Measurements from ENCODE around the gene MYRFL.

MYRFL gene

DNA sequence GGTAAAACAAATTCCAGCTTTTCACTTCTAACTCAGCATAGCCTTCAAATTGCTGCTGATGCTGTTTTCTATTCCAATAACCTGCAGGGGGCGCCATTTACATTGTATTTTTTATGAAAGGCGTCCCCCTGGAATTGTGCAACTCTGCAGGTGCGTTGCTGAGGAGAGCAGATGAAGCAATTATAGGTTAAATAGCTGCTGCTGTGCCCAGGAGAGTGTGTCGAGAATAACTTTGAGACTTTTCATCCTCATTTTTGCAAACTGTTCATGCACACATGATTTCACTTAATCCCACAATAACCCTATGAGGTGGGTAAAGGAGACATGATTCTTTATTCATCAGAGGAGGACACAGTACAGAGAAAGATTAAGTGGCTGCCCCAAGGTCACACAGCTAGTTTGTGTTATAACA lies 75.7 kb downstream of the MYRFL start:
- DNase-seq, result peak; percentile 70
- Histone ChIP-seq H3K36me3 (no peaks in the 10 kb centered on the region), H3K4me3 (ENCODE audit: low read depth, low read length) (no peak overlapping the region), H3K27me3 (ENCODE audit: insufficient read depth, low read depth, severe bottlenecking) (no peaks in the 10 kb centered on the region), H3K9me3 (ENCODE audit: severe bottlenecking) (no peaks in the 10 kb centered on the region), H3K27ac (no peak overlapping the region)
- TF ChIP-seq, protein P1, sequence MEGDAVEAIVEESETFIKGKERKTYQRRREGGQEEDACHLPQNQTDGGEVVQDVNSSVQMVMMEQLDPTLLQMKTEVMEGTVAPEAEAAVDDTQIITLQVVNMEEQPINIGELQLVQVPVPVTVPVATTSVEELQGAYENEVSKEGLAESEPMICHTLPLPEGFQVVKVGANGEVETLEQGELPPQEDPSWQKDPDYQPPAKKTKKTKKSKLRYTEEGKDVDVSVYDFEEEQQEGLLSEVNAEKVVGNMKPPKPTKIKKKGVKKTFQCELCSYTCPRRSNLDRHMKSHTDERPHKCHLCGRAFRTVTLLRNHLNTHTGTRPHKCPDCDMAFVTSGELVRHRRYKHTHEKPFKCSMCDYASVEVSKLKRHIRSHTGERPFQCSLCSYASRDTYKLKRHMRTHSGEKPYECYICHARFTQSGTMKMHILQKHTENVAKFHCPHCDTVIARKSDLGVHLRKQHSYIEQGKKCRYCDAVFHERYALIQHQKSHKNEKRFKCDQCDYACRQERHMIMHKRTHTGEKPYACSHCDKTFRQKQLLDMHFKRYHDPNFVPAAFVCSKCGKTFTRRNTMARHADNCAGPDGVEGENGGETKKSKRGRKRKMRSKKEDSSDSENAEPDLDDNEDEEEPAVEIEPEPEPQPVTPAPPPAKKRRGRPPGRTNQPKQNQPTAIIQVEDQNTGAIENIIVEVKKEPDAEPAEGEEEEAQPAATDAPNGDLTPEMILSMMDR (IDR thresholded peaks at IDR 0.05; ENCODE audit: low read depth, low read length), result peak; percentile 57

DNA sequence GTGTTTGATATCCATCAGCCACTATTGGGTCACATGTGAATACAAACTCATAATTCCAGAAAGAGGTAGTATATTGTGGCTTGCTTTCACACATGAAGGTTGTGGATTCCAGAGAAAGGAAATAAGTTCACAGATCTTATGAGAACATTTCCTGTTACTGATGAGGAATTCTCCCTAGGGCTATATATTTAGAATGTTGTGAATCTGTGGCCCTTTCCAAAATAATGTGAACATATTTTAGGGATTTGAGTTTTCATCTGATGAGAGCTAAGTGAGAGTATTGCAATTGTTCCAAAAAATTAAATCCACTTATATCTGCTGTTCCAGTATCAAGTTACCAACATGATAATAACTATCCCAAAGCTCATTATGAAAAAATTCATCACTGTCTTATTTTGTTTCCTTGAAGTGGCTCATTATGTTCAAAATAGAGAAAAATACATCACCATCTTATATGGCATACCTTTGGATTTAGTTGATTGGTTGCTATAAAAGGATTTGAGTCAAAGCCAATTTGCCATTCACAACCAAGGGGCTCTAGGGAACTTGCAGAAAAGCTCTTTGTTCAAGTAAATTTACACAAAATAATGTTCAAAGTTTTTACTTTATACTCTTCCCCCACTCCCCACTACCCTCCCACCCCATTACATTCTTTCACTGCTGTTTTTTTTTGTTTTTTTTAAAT lies 76.3 kb downstream of the MYRFL start:
- no peaks in the 10 kb centered on the region for H3K9me3 ChIP-seq (ENCODE audit: severe bottlenecking)
- no peak overlapping the region for H3K4me3 ChIP-seq (ENCODE audit: low read depth, low read length)
- DNase-seq, result no peak
- H3K27ac ChIP-seq, result no peak overlapping the region
- no peaks in the 10 kb centered on the region for H3K36me3 ChIP-seq
- TF ChIP-seq, protein P1 (IDR thresholded peaks at IDR 0.05; ENCODE audit: low read depth, low read length), result no peak
- no peaks in the 10 kb centered on the region for H3K27me3 ChIP-seq (ENCODE audit: insufficient read depth, low read depth, severe bottlenecking)

DNA sequence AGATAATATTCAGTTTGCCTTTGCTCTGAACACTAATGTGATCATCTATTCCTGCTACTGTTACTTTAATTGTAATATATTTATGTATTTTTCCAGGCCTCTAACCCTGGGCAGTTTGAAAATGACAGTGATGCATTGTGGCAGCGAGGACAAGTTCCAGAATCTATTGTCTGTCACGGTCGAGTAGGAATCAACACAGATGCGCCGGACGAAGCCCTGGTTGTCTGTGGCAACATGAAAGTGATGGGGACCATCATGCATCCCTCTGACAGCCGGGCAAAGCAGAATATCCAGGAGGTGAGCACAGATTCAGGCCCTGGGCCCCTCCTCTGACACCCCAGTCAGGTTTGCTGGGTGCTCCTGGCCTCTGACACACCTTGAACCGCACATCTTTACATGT lies 78.5 kb downstream of the MYRFL start:
- Histone ChIP-seq H3K4me3 (ENCODE audit: low read depth, low read length) (no peak overlapping the region), H3K36me3 (no peaks in the 10 kb centered on the region), H3K27ac (no peak overlapping the region), H3K9me3 (ENCODE audit: severe bottlenecking) (no peaks in the 10 kb centered on the region), H3K27me3 (ENCODE audit: insufficient read depth, low read depth, severe bottlenecking) (no peaks in the 10 kb centered on the region)
- no peak for DNase-seq
- TF ChIP-seq, protein P1 (IDR thresholded peaks at IDR 0.05; ENCODE audit: low read depth, low read length), result no peak

DNA sequence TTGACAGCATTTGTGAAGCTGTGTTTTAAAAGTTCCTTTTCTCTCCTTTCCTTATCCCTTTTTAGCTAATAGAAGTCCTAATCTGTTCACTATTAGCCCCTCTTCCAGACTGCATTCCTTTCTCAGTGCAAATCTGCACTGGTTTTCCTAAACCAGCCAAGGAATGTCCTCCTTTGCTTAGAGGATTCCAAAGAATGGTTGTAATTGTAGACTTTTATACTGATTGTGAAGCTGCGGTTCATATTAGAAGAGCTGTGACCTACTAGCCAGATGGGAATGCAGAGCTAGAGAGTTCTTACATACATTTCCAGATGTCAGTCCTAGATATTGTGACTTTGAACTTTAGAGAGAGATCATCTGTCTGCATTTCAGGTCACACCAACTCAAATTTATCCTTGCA lies 79.8 kb downstream of the MYRFL start:
- H3K4me3 ChIP-seq (ENCODE audit: low read depth, low read length), result no peak overlapping the region
- H3K27ac ChIP-seq, result no peak overlapping the region
- H3K36me3 ChIP-seq, result no peaks in the 10 kb centered on the region
- TF ChIP-seq, protein P1 (IDR thresholded peaks at IDR 0.05; ENCODE audit: low read depth, low read length), result no peak
- DNase-seq, result no peak
- no peaks in the 10 kb centered on the region for H3K27me3 ChIP-seq (ENCODE audit: insufficient read depth, low read depth, severe bottlenecking)
- no peaks in the 10 kb centered on the region for H3K9me3 ChIP-seq (ENCODE audit: severe bottlenecking)

DNA sequence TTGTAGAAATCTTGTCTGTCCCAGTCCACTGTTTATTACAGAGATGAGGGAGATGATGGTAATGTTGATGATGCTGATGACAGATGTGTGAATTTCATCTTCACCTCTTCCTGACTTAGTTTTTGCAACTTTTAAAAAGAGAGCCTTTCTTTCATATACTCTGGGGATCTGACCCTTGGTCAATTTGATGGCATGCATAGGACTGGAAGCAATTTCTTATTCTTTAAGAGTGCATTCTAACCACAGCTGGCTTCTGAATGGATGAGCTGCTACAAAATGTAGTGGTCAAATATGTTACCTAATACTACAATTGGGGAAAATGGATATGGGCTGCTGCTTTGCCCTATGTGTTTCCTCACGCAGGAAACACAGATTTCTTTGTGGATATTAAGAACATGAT lies 80.8 kb downstream of the MYRFL start:
- Histone ChIP-seq H3K4me3 (ENCODE audit: low read depth, low read length) (no peak overlapping the region), H3K27me3 (ENCODE audit: insufficient read depth, low read depth, severe bottlenecking) (no peaks in the 10 kb centered on the region), H3K27ac (no peak overlapping the region), H3K36me3 (no peaks in the 10 kb centered on the region), H3K9me3 (ENCODE audit: severe bottlenecking) (no peaks in the 10 kb centered on the region)
- TF ChIP-seq, protein P1 (IDR thresholded peaks at IDR 0.05; ENCODE audit: low read depth, low read length), result no peak
- DNase-seq, result no peak

Measured in WERI-Rb-1 (cell line).